ENCODE measurements around the gene TUBA1B. TPM values are rescaled to one million over a fixed set of nuclear protein-coding genes. Genes with fewer than 3 reads are reported as not detected.

TUBA1B gene
- total RNA-seq, 1 experiment from 2014 or later, result 4,374 TPM

DNA sequence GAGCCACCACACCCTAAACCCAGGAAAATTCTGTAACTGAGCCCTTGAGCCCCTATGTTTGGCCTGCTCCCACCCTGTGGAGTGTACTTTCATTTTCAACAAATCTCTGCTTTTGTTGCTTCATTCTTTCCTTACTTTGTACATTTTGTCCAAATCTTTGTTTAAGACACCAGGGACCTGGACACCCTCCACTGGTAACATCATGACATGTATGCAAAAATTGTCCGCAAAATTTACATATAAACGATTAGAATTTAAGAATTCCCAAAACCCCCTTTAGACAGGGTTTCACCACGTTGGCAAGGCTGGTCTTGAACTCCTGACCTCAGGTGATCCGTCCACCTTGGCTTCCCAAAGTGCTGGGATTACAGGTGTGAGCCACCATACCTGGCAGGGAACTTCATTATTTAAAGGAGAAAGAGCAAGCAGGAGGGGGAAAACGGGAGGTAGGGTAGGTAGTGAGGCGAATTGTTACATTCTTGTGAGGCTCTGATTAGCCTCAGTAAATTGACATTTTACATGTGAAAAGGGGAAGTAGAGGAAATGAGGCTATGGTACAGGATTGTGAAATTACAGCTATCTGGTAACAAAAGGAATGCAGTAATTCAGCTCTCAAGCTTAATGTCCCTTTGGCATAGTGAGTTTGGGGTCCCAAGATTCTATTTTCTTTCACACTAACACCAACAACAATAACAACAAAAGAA lies 30.0 kb upstream of the TUBA1B start:
- Histone ChIP-seq H3K9ac (ENCODE audit: low read length) (no peak overlapping the region), H3K4me3 (ENCODE audit: low read length) (no peak overlapping the region), H3K4me2 (ENCODE audit: low read length) (no peak overlapping the region), H3K36me3 (ENCODE audit: low read depth, low read length) (no peaks in the 10 kb centered on the region), H3K9me2 (replicated peaks; ENCODE audit: low read length) (no peaks in the 10 kb centered on the region), H2AFZ (ENCODE audit: low read length) (no peak overlapping the region), H3K9me3 (ENCODE audit: low read length) (no peaks in the 10 kb centered on the region), H3K4me1 (ENCODE audit: insufficient read depth, low read length) (no peaks in the 10 kb centered on the region), H3K79me2 (ENCODE audit: low read length) (no peaks in the 10 kb centered on the region), H4K20me1 (ENCODE audit: low read length) (no peaks in the 10 kb centered on the region), H3K27me3 (ENCODE audit: low read length) (no peaks in the 10 kb centered on the region), H3F3A (ENCODE audit: low read length, unreplicated experiment) (no peaks in the 10 kb centered on the region), H3K27ac (ENCODE audit: low read length) (no peak overlapping the region)
- no peak for ATAC-seq
- POLR2A ChIA-PET (ENCODE audit: unreplicated experiment), result no interaction called here
- CTCF ChIA-PET, result no interaction called here
- no TSS peak for BruUV-seq (replicated peaks)
- intact Hi-C loops (cut with micrococcal nuclease), result no loop called here
- no peak for DNase-seq
- no peak for TF ChIP-seq EZH2 (IDR thresholded peaks at IDR 0.05; ENCODE audit: low read length, unreplicated experiment)
- TF ChIP-seq EZH2phosphoT487 (IDR thresholded peaks at IDR 0.05; ENCODE audit: borderline replicate concordance, low read length), result no peak
- TF ChIP-seq CTCF (conservative IDR thresholded peaks at IDR 0.05; ENCODE audit: low read depth, low read length), result no peak

GRCh38 chr12:49160399-49160798 lies 29.2 kb upstream of the TUBA1B start:
- CTCF ChIA-PET, result no interaction called here
- H3K27ac ChIP-seq (ENCODE audit: low read length), result no peak overlapping the region
- ATAC-seq, result no peak
- no peaks in the 10 kb centered on the region for H3K9me3 ChIP-seq (ENCODE audit: low read length)
- no peak overlapping the region for H3K4me3 ChIP-seq (ENCODE audit: low read length)
- H3K36me3 ChIP-seq (ENCODE audit: low read depth, low read length), result no peaks in the 10 kb centered on the region
- BruUV-seq (replicated peaks), result no TSS peak
- no peaks in the 10 kb centered on the region for H3F3A ChIP-seq (ENCODE audit: low read length, unreplicated experiment)
- H3K27me3 ChIP-seq (ENCODE audit: low read length), result no peaks in the 10 kb centered on the region
- POLR2A ChIA-PET (ENCODE audit: unreplicated experiment), result no interaction called here
- TF ChIP-seq EZH2phosphoT487 (IDR thresholded peaks at IDR 0.05; ENCODE audit: borderline replicate concordance, low read length) (no peak), EZH2 (IDR thresholded peaks at IDR 0.05; ENCODE audit: low read length, unreplicated experiment) (no peak), CTCF (conservative IDR thresholded peaks at IDR 0.05; ENCODE audit: low read depth, low read length) (no peak)
- H3K9ac ChIP-seq (ENCODE audit: low read length), result no peak overlapping the region
- intact Hi-C loops (cut with micrococcal nuclease), result no loop called here
- H3K4me1 ChIP-seq (ENCODE audit: insufficient read depth, low read length), result no peaks in the 10 kb centered on the region
- DNase-seq, result no peak
- no peak overlapping the region for H2AFZ ChIP-seq (ENCODE audit: low read length)
- H3K79me2 ChIP-seq (ENCODE audit: low read length), result no peaks in the 10 kb centered on the region
- no peak overlapping the region for H3K4me2 ChIP-seq (ENCODE audit: low read length)
- no peaks in the 10 kb centered on the region for H4K20me1 ChIP-seq (ENCODE audit: low read length)
- H3K9me2 ChIP-seq (replicated peaks; ENCODE audit: low read length), result no peaks in the 10 kb centered on the region

DNA sequence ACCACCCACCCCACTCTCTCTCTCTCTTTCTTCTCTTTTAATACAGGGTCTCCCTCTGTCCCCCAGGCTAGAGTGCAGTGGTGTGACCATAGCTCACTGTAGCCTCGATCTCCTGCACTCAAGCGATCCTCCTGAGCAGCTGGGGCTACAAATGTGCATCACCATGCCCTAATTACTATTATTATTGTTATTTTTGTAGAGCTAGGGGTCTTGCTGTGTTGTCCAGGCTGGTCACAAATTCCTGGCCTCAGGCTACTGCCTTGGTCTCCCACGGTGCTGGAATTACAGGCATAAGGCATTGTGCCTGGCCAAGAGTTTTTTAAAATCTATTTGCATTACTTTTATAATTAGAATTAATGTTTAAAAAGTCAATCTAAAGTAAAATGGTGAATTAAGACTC lies 23.0 kb upstream of the TUBA1B start:
- no peaks in the 10 kb centered on the region for H3K4me1 ChIP-seq (ENCODE audit: insufficient read depth, low read length)
- no peak overlapping the region for H3K27ac ChIP-seq (ENCODE audit: low read length)
- POLR2A ChIA-PET (ENCODE audit: unreplicated experiment), result no interaction called here
- TF ChIP-seq EZH2 (IDR thresholded peaks at IDR 0.05; ENCODE audit: low read length, unreplicated experiment) (no peak), CTCF (conservative IDR thresholded peaks at IDR 0.05; ENCODE audit: low read depth, low read length) (no peak), EZH2phosphoT487 (IDR thresholded peaks at IDR 0.05; ENCODE audit: borderline replicate concordance, low read length) (no peak)
- H3K9me3 ChIP-seq (ENCODE audit: low read length), result no peaks in the 10 kb centered on the region
- DNase-seq (no peak), ATAC-seq (no peak)
- H3K27me3 ChIP-seq (ENCODE audit: low read length), result no peaks in the 10 kb centered on the region
- intact Hi-C loops (cut with micrococcal nuclease), result no loop called here
- no peaks in the 10 kb centered on the region for H4K20me1 ChIP-seq (ENCODE audit: low read length)
- H3K4me3 ChIP-seq (ENCODE audit: low read length), result no peak overlapping the region
- BruUV-seq (replicated peaks), result no TSS peak
- H3K9me2 ChIP-seq (replicated peaks; ENCODE audit: low read length), result no peaks in the 10 kb centered on the region
- H2AFZ ChIP-seq (ENCODE audit: low read length), result no peak overlapping the region
- H3K4me2 ChIP-seq (ENCODE audit: low read length), result no peak overlapping the region
- H3K79me2 ChIP-seq (ENCODE audit: low read length), result no peaks in the 10 kb centered on the region
- H3K36me3 ChIP-seq (ENCODE audit: low read depth, low read length), result no peaks in the 10 kb centered on the region
- no peaks in the 10 kb centered on the region for H3F3A ChIP-seq (ENCODE audit: low read length, unreplicated experiment)
- CTCF ChIA-PET, result no interaction called here
- no peak overlapping the region for H3K9ac ChIP-seq (ENCODE audit: low read length)

Measured in PC-3 (cell line).